BJ (cell line): ENCODE measurements around the gene HOXB4. TPM values are rescaled to one million over a fixed set of nuclear protein-coding genes. Genes with fewer than 3 reads are reported as not detected.

Experiments used
- CTCF ChIA-PET: fragments of 350-600 bp; formaldehyde crosslinking; extraction: SDS; loops from one replicate; lab custom pipeline; 2021; ENCODE audit warnings: antibody characterized with exemption, inconsistent platforms; lab: Yijun Ruan, JAX
- POLR2A ChIA-PET: fragments of 300-600 bp; sonication (Branson Sonifier 250); formaldehyde crosslinking; extraction: SDS; loops from one replicate; lab custom pipeline; 2021; ENCODE audit warnings: antibody characterized with exemption; lab: Charles Lee
- DNase-seq: peaks from one replicate; pipeline ENCODE4 v3.0.0-alpha.2; 2011; ENCODE audit warnings: low read depth
- H3K27me3 ChIP-seq: 2 replicates; pipeline ENCODE4 v1.6.0; 2011; ENCODE audit warnings: low read length; ENCODE audit not compliant: control insufficient read depth, insufficient read depth
- H3K36me3 ChIP-seq: 2 replicates; pipeline ENCODE4 v1.5.1; 2011; ENCODE audit warnings: low read length; ENCODE audit not compliant: control insufficient read depth, insufficient read depth
- H3K4me3 ChIP-seq: 2 replicates; pipeline ENCODE4 v1.5.1; 2011; ENCODE audit warnings: low read depth, mild to moderate bottlenecking, control low read depth, low read length
- CTCF ChIP-seq: IDR thresholded peaks from 2 replicates; pipeline ENCODE4 v1.5.1; 2011; ENCODE audit warnings: low read depth, mild to moderate bottlenecking, control low read depth, inconsistent platforms, low read length, moderate library complexity; ENCODE audit not compliant: insufficient read depth
- polyA plus RNA-seq: library from polyadenylated mRNA; depleted of rRNA; stranded (reverse); fragments of >200 nt; gene quantifications from 2 replicates; pipeline ENCODE4 v1.2.3, GENCODE V29; 2011

The HOXB4 gene
- polyA plus RNA-seq, 1 experiment, result not detected

GRCh38 chr17:48624544-48625494, 46.7 kb upstream of the HOXB4 start:
- DNase-seq, result no peak
- Histone ChIP-seq H3K27me3 (peaks cover 88% of the 10 kb centered on the region), H3K4me3 (no peak overlapping the region), H3K36me3 (no peaks in the 10 kb centered on the region)
- ChIA-PET CTCF (interaction anchor here (1.7 to 2.0 kb wide), 3 partner anchors 10 to 273 kb away, joined by 3 to 7 read pairs (median 6); partner anchors contain the start of gene HOXB8), POLR2A (no interaction called here)
- no peak for TF ChIP-seq CTCF

- POLR2A ChIA-PET, result interaction anchor here (0.6 kb wide), 1 partner anchor 475 kb away, joined by 3 read pairs; no protein-coding TSS in a partner anchor
Observed at GRCh38 chr17:48624118-48624517, 46.0 kb upstream of the HOXB4 start.

GRCh38 chr17:48623583-48623982, 45.4 kb upstream of the HOXB4 start:
- no peak overlapping the region for H3K4me3 ChIP-seq
- CTCF ChIA-PET, result interaction anchor here (1.3 to 2.0 kb wide), 4 partner anchors 9 to 11 kb away, joined by 3 to 6 read pairs (median 6); partner anchors contain the start of gene HOXB8
- POLR2A ChIA-PET, result interaction anchor here (0.6 kb wide), 1 partner anchor 474 kb away, joined by 3 read pairs; no protein-coding TSS in a partner anchor

More at GRCh38 chr17:48624118-48624517, 46.0 kb upstream of the HOXB4 start:
- no peak for TF ChIP-seq CTCF
- Histone ChIP-seq H3K27me3 (peaks cover 90% of the 10 kb centered on the region), H3K4me3 (no peak overlapping the region), H3K36me3 (no peaks in the 10 kb centered on the region)
- DNase-seq, result no peak
- CTCF ChIA-PET, result interaction anchor here (1.4 to 2.0 kb wide), 4 partner anchors 8 to 273 kb away, joined by 3 to 6 read pairs (median 6); partner anchors contain the start of gene HOXB8

GRCh38 chr17:48622857-48623256, 44.7 kb upstream of the HOXB4 start:
- no peak for TF ChIP-seq CTCF
- no peaks in the 10 kb centered on the region for H3K36me3 ChIP-seq
- ChIA-PET CTCF (interaction anchor here (1.3 to 2.1 kb wide), 6 partner anchors 8 to 315 kb away, joined by 3 to 6 read pairs (median 5); partner anchors contain the start of gene HOXB8), POLR2A (no interaction called here)
- peaks cover 86% of the 10 kb centered on the region for H3K27me3 ChIP-seq
- no peak for DNase-seq
- no peak overlapping the region for H3K4me3 ChIP-seq

More at GRCh38 chr17:48623583-48623982, 45.4 kb upstream of the HOXB4 start:
- DNase-seq, result no peak
- TF ChIP-seq CTCF, result no peak
- Histone ChIP-seq H3K27me3 (peaks cover 88% of the 10 kb centered on the region), H3K36me3 (no peaks in the 10 kb centered on the region)
